Psoas muscle (tissue), 8 donors: ENCODE results near the gene LRRC75B. TPM values are rescaled to one million over a fixed set of nuclear protein-coding genes. Genes with fewer than 3 reads are reported as not detected.
A peak's percentile ranks its signal among the peaks of the same experiment; 100 is the strongest.

Experiments
- ATAC-seq, 4 donors: fragments of 200-7000 bp; cut with Tn5 transposase; one replicate each; pipeline ENCODE4 v1.9.1; 2020; ENCODE audit warnings: moderate library complexity in 3 of 4, mild to moderate bottlenecking in 2 of 4
- DNase-seq, 2 donors: peaks; one replicate each; pipeline ENCODE4 v3.0.0-alpha.2; 2020
- H3K27ac ChIP-seq: fragments of 200-600 bp; one replicate; pipeline ENCODE4 v1.8.0; 2022
- H3K27me3 ChIP-seq, 3 donors: fragments of 200-600 bp in 1 of 3; one replicate each; pipeline versions ENCODE4 v1.6.1 to v1.8.0; 2013 to 2022; ENCODE audit warnings: low read length in 2 of 3, mild to moderate bottlenecking in 2 of 3, moderate library complexity in 1 of 3; ENCODE audit not compliant: insufficient read depth in 3 of 3
- H3K36me3 ChIP-seq, 2 donors: fragments of 200-600 bp in 1 of 2; one replicate each; pipeline versions ENCODE4 v1.6.1 to v1.8.0; 2013 to 2022; ENCODE audit warnings: low read depth in 1 of 2, mild to moderate bottlenecking in 1 of 2, moderate library complexity in 1 of 2; ENCODE audit not compliant: insufficient read depth in 1 of 2
- H3K4me1 ChIP-seq: fragments of 200-600 bp; one replicate; pipeline ENCODE4 v1.8.0; 2022
- H3K4me3 ChIP-seq: fragments of 200-600 bp; one replicate; pipeline ENCODE4 v1.8.0; 2022; ENCODE audit warnings: mild to moderate bottlenecking
- H3K9me3 ChIP-seq: fragments of 200-600 bp; one replicate; pipeline ENCODE4 v1.8.0; 2022
- CTCF ChIP-seq: fragments of 200-600 bp; IDR thresholded peaks from one replicate; pipeline ENCODE4 v1.8.0; 2022; ENCODE audit warnings: antibody characterized with exemption
- WGBS, 3 donors: extraction: QIAGEN DNeasy Blood & Tissue Kit; methylation state at CpG; one replicate each; pipeline versions ENCODE4 v1.1.6 to v1.1.7; 2013; 5-methylcytosine and 5-hydroxymethylcytosine counted together
- intact Hi-C, 2 donors: fragments of 100-400 bp; cut with DNase I; formaldehyde crosslinking; loops; one replicate each; pipeline versions ENCODE4 v1.11.0 to v1.14.2; 2022
- polyA plus RNA-seq, 3 donors: library from polyadenylated mRNA; stranded (reverse); fragments of 200-250 nt; gene quantifications; one replicate each; pipeline ENCODE4 v1.2.3, GENCODE V29; 2013
- total RNA-seq, 4 donors: library from RNA; stranded (reverse); fragmentation: NEBNext Ultra II Directional in 2 of 4; extraction: Animal tissue kit (Norgen Biotek cat#: 25700) in 2 of 4; gene quantifications; one replicate each; pipeline versions ENCODE4 v1.2.1 to v1.2.4, GENCODE V29; 2021 to 2023
- donor health status: healthy with polysubstance abuse.
- donor health status: DM: no; HTN: no; CAD: no; lungs with moderate emphysema.
- donor health status: Bipolar disorder and iron deficiency.
- donor health status: healthy.
- donor health status: DM: yes; HTN: yes; CAD: no.
- donor health status: DM: no; HTN: no; CAD: no.
- donor health status: DM: no; HTN: no; CAD: no.
- donor health status: DM: yes; HTN: yes; CAD: no.

The LRRC75B gene
- total and polyA plus RNA-seq, 7 donors, result 0.93 to 4.1 (median 2.2) TPM

- H3K4me3 ChIP-seq, result peak overlapping the region; percentile 69
- no peaks in the 10 kb centered on the region for H3K27me3 ChIP-seq
- H3K9me3 ChIP-seq, result no peaks in the 10 kb centered on the region
- intact Hi-C loops, result no loop called here
- H3K27ac ChIP-seq, result peak overlapping the region; percentile 70
- WGBS, 3 donors, result 11 to 22% (median 13%) methylated on average over 20 to 33 of the region's 33 CpGs
- ATAC-seq (peak; percentile 9 to 30 (median 18)), DNase-seq (no peak)
- no peak for TF ChIP-seq CTCF
- H3K4me1 ChIP-seq, result no peaks in the 10 kb centered on the region
- H3K36me3 ChIP-seq, result peaks cover 0 to 25% of the 10 kb centered on the region in 2 donors
Measured at GRCh38 chr22:24592058-24592850, 619 bp downstream of the LRRC75B start.

- WGBS, 3 donors, result 92 to 97% (median 94%) methylated on average over 6 of the region's 6 CpGs
- H3K27me3 ChIP-seq, result no peaks in the 10 kb centered on the region
- DNase-seq (no peak), ATAC-seq (no peak)
- no peak overlapping the region for H3K4me3 ChIP-seq
- no peak overlapping the region for H3K27ac ChIP-seq
- peaks cover 0 to 34% of the 10 kb centered on the region in 2 donors for H3K36me3 ChIP-seq
- no peaks in the 10 kb centered on the region for H3K9me3 ChIP-seq
- TF ChIP-seq CTCF, result no peak
- intact Hi-C loops, result no loop called here
- H3K4me1 ChIP-seq, result no peaks in the 10 kb centered on the region
Measured at GRCh38 chr22:24591286-24591830, 1.5 kb downstream of the LRRC75B start.

GRCh38 chr22:24590596-24591173, 2.2 kb downstream of the LRRC75B start:
- H3K4me1 ChIP-seq, result no peaks in the 10 kb centered on the region
- no peak for DNase-seq
- intact Hi-C loops, result no loop called here
- no peaks in the 10 kb centered on the region for H3K27me3 ChIP-seq
- H3K9me3 ChIP-seq, result no peaks in the 10 kb centered on the region
- H3K27ac ChIP-seq, result no peak overlapping the region
- 95 to 97% (median 97%) methylated on average over 11 to 12 of the region's 12 CpGs for WGBS, 3 donors
- no peak overlapping the region for H3K4me3 ChIP-seq
- ATAC-seq, result no peak
- peaks cover 0 to 40% of the 10 kb centered on the region in 2 donors for H3K36me3 ChIP-seq
- no peak for TF ChIP-seq CTCF

- no peaks in the 10 kb centered on the region for H3K9me3 ChIP-seq
- no peak overlapping the region for H3K4me3 ChIP-seq
- DNase-seq, result no peak
- H3K27me3 ChIP-seq, result no peaks in the 10 kb centered on the region
- no peaks in the 10 kb centered on the region for H3K4me1 ChIP-seq
- no peak for TF ChIP-seq CTCF
- no peak overlapping the region for H3K27ac ChIP-seq
- no peak for ATAC-seq
- intact Hi-C loops, result no loop called here
- peaks cover 0 to 44% of the 10 kb centered on the region in 2 donors for H3K36me3 ChIP-seq
- 86 to 90% (median 90%) methylated on average over 7 of the region's 7 CpGs for WGBS, 3 donors
Measured at GRCh38 chr22:24589518-24590030, 3.3 kb downstream of the LRRC75B start.
